Measurements from ENCODE around the gene PEMT.

DNA sequence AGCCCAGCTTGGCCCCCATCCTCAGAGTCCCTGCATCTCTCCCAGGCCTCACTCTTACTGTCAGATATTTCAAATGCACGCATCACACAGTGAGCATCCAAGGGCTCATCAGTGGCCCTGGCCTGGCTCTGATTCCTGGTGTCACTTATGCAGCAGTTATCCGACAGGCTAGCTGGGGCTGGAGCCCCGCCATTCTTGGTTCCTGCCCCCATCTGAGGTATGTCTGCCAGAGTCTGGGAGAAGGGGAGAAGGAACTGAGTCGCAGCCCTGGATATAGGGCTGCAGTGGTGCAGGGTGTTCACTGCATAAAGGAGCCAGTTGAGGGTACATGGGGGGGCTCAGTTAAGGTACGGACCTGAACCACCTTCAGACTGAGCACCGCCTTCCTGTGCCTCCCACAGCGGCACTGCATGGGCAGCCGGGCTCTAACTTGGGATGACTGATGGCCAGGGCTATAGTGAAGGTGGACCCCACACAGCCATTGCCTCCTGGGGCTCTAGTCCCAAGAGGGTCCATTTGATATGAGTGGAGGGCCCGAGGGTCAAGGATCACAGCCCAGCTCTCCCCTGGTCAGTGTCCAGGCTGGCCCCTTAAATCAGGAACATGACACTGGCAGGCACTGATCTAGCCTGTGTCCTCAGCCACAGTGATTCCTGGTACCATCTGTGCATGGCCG lies 93.5 kb downstream of the PEMT start:
- TF ChIP-seq, protein P1, sequence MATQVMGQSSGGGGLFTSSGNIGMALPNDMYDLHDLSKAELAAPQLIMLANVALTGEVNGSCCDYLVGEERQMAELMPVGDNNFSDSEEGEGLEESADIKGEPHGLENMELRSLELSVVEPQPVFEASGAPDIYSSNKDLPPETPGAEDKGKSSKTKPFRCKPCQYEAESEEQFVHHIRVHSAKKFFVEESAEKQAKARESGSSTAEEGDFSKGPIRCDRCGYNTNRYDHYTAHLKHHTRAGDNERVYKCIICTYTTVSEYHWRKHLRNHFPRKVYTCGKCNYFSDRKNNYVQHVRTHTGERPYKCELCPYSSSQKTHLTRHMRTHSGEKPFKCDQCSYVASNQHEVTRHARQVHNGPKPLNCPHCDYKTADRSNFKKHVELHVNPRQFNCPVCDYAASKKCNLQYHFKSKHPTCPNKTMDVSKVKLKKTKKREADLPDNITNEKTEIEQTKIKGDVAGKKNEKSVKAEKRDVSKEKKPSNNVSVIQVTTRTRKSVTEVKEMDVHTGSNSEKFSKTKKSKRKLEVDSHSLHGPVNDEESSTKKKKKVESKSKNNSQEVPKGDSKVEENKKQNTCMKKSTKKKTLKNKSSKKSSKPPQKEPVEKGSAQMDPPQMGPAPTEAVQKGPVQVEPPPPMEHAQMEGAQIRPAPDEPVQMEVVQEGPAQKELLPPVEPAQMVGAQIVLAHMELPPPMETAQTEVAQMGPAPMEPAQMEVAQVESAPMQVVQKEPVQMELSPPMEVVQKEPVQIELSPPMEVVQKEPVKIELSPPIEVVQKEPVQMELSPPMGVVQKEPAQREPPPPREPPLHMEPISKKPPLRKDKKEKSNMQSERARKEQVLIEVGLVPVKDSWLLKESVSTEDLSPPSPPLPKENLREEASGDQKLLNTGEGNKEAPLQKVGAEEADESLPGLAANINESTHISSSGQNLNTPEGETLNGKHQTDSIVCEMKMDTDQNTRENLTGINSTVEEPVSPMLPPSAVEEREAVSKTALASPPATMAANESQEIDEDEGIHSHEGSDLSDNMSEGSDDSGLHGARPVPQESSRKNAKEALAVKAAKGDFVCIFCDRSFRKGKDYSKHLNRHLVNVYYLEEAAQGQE (tag by site-specific recombination; IDR thresholded peaks at IDR 0.05), result no peak
- TF ChIP-seq, protein P2, sequence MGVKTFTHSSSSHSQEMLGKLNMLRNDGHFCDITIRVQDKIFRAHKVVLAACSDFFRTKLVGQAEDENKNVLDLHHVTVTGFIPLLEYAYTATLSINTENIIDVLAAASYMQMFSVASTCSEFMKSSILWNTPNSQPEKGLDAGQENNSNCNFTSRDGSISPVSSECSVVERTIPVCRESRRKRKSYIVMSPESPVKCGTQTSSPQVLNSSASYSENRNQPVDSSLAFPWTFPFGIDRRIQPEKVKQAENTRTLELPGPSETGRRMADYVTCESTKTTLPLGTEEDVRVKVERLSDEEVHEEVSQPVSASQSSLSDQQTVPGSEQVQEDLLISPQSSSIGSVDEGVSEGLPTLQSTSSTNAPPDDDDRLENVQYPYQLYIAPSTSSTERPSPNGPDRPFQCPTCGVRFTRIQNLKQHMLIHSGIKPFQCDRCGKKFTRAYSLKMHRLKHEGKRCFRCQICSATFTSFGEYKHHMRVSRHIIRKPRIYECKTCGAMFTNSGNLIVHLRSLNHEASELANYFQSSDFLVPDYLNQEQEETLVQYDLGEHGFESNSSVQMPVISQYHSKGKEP (tag by site-specific recombination; IDR thresholded peaks at IDR 0.05), result no peak
- TF ChIP-seq ZFHX2 (tag by site-specific recombination; conservative IDR thresholded peaks at IDR 0.05) (no peak), ZNF133 (tag by site-specific recombination; IDR thresholded peaks at IDR 0.05) (no peak), SP2 (tag by site-specific recombination; IDR thresholded peaks at IDR 0.05) (no peak)
- TF ChIP-seq, protein P3, sequence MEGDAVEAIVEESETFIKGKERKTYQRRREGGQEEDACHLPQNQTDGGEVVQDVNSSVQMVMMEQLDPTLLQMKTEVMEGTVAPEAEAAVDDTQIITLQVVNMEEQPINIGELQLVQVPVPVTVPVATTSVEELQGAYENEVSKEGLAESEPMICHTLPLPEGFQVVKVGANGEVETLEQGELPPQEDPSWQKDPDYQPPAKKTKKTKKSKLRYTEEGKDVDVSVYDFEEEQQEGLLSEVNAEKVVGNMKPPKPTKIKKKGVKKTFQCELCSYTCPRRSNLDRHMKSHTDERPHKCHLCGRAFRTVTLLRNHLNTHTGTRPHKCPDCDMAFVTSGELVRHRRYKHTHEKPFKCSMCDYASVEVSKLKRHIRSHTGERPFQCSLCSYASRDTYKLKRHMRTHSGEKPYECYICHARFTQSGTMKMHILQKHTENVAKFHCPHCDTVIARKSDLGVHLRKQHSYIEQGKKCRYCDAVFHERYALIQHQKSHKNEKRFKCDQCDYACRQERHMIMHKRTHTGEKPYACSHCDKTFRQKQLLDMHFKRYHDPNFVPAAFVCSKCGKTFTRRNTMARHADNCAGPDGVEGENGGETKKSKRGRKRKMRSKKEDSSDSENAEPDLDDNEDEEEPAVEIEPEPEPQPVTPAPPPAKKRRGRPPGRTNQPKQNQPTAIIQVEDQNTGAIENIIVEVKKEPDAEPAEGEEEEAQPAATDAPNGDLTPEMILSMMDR (tag by site-specific recombination; IDR thresholded peaks at IDR 0.05), result no peak

All from HEK293 (cell line).